K562 (cell line): ENCODE results near the gene DAP. TPM values are rescaled to one million over a fixed set of nuclear protein-coding genes. Genes with fewer than 3 reads are reported as not detected.

ENCODE experiments used
- CBX3 ChIP-seq, 2 experiments: IDR thresholded peaks; 1 replicate in 1 of 2; 2 replicates in 1 of 2; pipeline ENCODE4 v1.6.1; 2012; ENCODE audit warnings: inconsistent platforms in 2 of 2, low read length in 2 of 2, borderline replicate concordance in 1 of 2, control low read depth in 1 of 2
- CC2D1A ChIP-seq: fragments of 450-650 bp; IDR thresholded peaks from 2 replicates; pipeline ENCODE4 v1.6.1; 2017; ENCODE audit warnings: mild to moderate bottlenecking
- CHAMP1 ChIP-seq: fragments of 450-650 bp; IDR thresholded peaks from 2 replicates; pipeline ENCODE4 v1.6.1; 2016; ENCODE audit warnings: mild to moderate bottlenecking
- EP300 ChIP-seq: IDR thresholded peaks from 2 replicates; pipeline ENCODE4 v1.6.1; 2012; ENCODE audit warnings: low read length, improper control_type of control experiment
- EP400 ChIP-seq: fragments of 450-650 bp; IDR thresholded peaks from 2 replicates; pipeline ENCODE4 v1.6.1; 2017; ENCODE audit warnings: antibody characterized with exemption, mild to moderate bottlenecking, moderate library complexity
- ETV5 ChIP-seq: sonication (generic); formaldehyde crosslinking; IDR thresholded peaks from 2 replicates; pipeline ENCODE4 v1.4.0; 2020; ENCODE audit warnings: low read depth, mild to moderate bottlenecking, missing genetic modification reagents
- FOXK2 ChIP-seq, 2 experiments: fragments of 450-650 bp; IDR thresholded peaks in 1 of 2; conservative IDR thresholded peaks in 1 of 2; 2 replicates each; pipeline ENCODE4 v1.6.1; 2016; ENCODE audit warnings: low read depth in 2 of 2, mild to moderate bottlenecking in 1 of 2
- GABPB2 ChIP-seq: fragments of 250-450 bp; sonication (Bioruptor Pico); conservative IDR thresholded peaks from 2 replicates; pipeline ENCODE4 v1.5.1; 2021; ENCODE audit warnings: mild to moderate bottlenecking
- HDAC2 ChIP-seq: fragments of 450-650 bp; IDR thresholded peaks from 2 replicates; pipeline ENCODE4 v1.6.1; 2016; ENCODE audit warnings: mild to moderate bottlenecking
- HEY1 ChIP-seq: fragments of 250-450 bp; sonication (Bioruptor Pico); IDR thresholded peaks from 2 replicates; pipeline ENCODE4 v1.5.0; 2020; ENCODE audit warnings: mild to moderate bottlenecking, moderate library complexity, borderline replicate concordance
- KLF10 ChIP-seq: fragments of 250-450 bp; sonication (Bioruptor Pico); IDR thresholded peaks from 2 replicates; pipeline ENCODE4 v1.6.1; 2021; ENCODE audit warnings: matching md5 sums
- NFXL1 ChIP-seq: fragments of 450-650 bp; formaldehyde crosslinking; IDR thresholded peaks from 2 replicates; pipeline ENCODE4 v1.4.0; 2021; ENCODE audit warnings: mild to moderate bottlenecking
- POU5F1 ChIP-seq: fragments of 150-350 bp; IDR thresholded peaks from 2 replicates; pipeline ENCODE4 v1.6.1; 2014; ENCODE audit warnings: borderline replicate concordance, low read length, low read depth, mild to moderate bottlenecking; ENCODE audit not compliant: partially characterized antibody
- RNF2 ChIP-seq: sonication (generic); IDR thresholded peaks from 2 replicates; pipeline ENCODE4 v1.6.1; 2016
- SIN3B ChIP-seq: fragments of 450-650 bp; IDR thresholded peaks from 2 replicates; pipeline ENCODE4 v1.6.1; 2017; ENCODE audit warnings: low read depth, mild to moderate bottlenecking, moderate library complexity
- TBL1XR1 ChIP-seq, 2 experiments: IDR thresholded peaks; 2 replicates each; pipeline ENCODE4 v1.6.1; 2012; ENCODE audit warnings: improper control_type of control experiment in 2 of 2, low read length in 2 of 2, mild to moderate bottlenecking in 1 of 2
- TCF7L2 ChIP-seq: fragments of 150-350 bp; IDR thresholded peaks from 2 replicates; pipeline ENCODE4 v1.6.1; 2016; ENCODE audit warnings: low read depth, mild to moderate bottlenecking, low read length, moderate library complexity
- TEAD4 ChIP-seq, 2 experiments: sonication (generic) in 1 of 2; formaldehyde crosslinking in 1 of 2; IDR thresholded peaks; 2 replicates each; pipeline versions ENCODE4 v1.6.1 to v1.8.0; 2012 to 2022; ENCODE audit warnings: borderline replicate concordance in 1 of 2, inconsistent platforms in 1 of 2, low read length in 1 of 2, mild to moderate bottlenecking in 1 of 2, missing genetic modification reagents in 1 of 2
- THRAP3 ChIP-seq: fragments of 450-650 bp; IDR thresholded peaks from 2 replicates; pipeline ENCODE4 v1.6.1; 2016; ENCODE audit warnings: mild to moderate bottlenecking, inconsistent platforms, borderline replicate concordance
- TRIM24 ChIP-seq, 2 experiments: fragments of 450-650 bp; IDR thresholded peaks; 2 replicates each; pipeline ENCODE4 v1.6.1; 2016
- XRCC3 ChIP-seq: fragments of 450-650 bp; IDR thresholded peaks from 2 replicates; pipeline ENCODE4 v1.6.1; 2017; ENCODE audit warnings: mild to moderate bottlenecking, moderate library complexity
- ZFP91 ChIP-seq: sonication (generic); formaldehyde crosslinking; IDR thresholded peaks from 2 replicates; pipeline ENCODE4 v1.8.0; 2022; ENCODE audit warnings: mild to moderate bottlenecking, missing genetic modification reagents
- ZNF75A ChIP-seq: fragments of 450-650 bp; formaldehyde crosslinking; IDR thresholded peaks from 2 replicates; pipeline ENCODE4 v1.4.0; 2020; ENCODE audit warnings: mild to moderate bottlenecking
- ZNF79 ChIP-seq: fragments of 250-450 bp; sonication (Bioruptor Pico); IDR thresholded peaks from 2 replicates; pipeline ENCODE4 v1.4.0; 2020; ENCODE audit warnings: low read depth, mild to moderate bottlenecking, moderate library complexity
- polyA plus RNA-seq, 8 experiments: library from polyadenylated mRNA; depleted of rRNA in 4 of 8; stranded (reverse) in 5 of 8; unstranded in 3 of 8; fragments of >200 nt; fragmentation: Nextera tagmentation in 2 of 8; fragmentation: Illumina TruSeq in 1 of 8; extraction: Ambion mirVana in 2 of 8; extraction: Trizol in 1 of 8; gene quantifications; 2 replicates each; pipeline versions ENCODE4 v1.2.1 to v1.2.3, GENCODE V29; 2011 to 2014; ENCODE audit warnings: inconsistent platforms in 1 of 8, missing spikeins in 1 of 8
- total RNA-seq, 7 experiments: library from RNA; depleted of rRNA in 6 of 7; stranded (reverse); fragments of >200 nt in 6 of 7; fragmentation: Illumina TruSeq in 2 of 7; extraction: Trizol in 2 of 7; gene quantifications; 2 replicates each; pipeline versions ENCODE4 v1.2.1 to v1.2.3, GENCODE V29; 2011 to 2021; ENCODE audit warnings: low replicate concordance in 1 of 7
- TF ChIP-seq, protein P1 (sequence below): fragments of 250-450 bp; sonication (Bioruptor Pico); IDR thresholded peaks from 2 replicates; pipeline ENCODE4 v1.5.1; 2021; ENCODE audit warnings: mild to moderate bottlenecking

The DAP gene
- total and polyA plus RNA-seq, 9 of the 15 experiments (the other 6 are each of a cell fraction or from before 2014, with no cell fraction given), result 14.1 to 151 (median 34.5) TPM

DNA sequence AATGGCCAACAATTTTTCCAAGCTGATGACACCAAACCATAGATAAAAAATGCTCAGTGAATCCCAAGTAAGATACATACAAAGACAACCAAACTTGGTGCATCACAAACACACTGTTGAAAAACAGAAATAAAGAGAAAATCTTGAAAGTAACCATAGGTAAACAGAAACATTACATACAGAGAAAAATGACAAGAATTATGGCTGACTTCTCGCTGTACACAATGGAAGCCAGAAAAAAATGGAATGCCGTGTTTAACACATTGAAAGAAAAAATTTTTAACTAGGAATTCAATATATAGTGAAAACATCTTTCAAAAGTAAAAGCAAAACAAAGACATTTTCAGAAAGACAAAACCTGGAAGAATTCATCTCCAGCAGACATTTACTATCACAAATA is 20.6 kb downstream of the DAP start (continued):
- no peak for TF ChIP-seq ZNF79 (CRISPR knock-in tag)
- no peak for TF ChIP-seq EP300
- no peak for TF ChIP-seq HDAC2
- TF ChIP-seq ZFP91, result no peak
- no peak for TF ChIP-seq RNF2
- TF ChIP-seq KLF10 (CRISPR knock-in tag), result no peak
- peak; percentile 42 for TF ChIP-seq TEAD4 (IDR thresholded peaks at IDR 0.05; ENCODE audit: low read length)
- no peak for TF ChIP-seq TEAD4 (CRISPR knock-in tag; IDR thresholded peaks at IDR 0.05; ENCODE audit: borderline replicate concordance)
- TF ChIP-seq POU5F1, result no peak
- TF ChIP-seq TRIM24 (IDR thresholded peaks at IDR 0.05), result peak; percentile 60 to 87; a peak in 3 of 4 replicates
- TF ChIP-seq THRAP3, result 0 out of 2 replicates have a peak, but pooled peaks have one; percentile 41
- TF ChIP-seq XRCC3, result peak; percentile 82; the same call in 1 of the 2 replicates
- TF ChIP-seq SIN3B, result no peak
- TF ChIP-seq TBL1XR1 (IDR thresholded peaks at IDR 0.05; ENCODE audit: low read length in 2 of 2), result no peak
- TF ChIP-seq EP400, result peak; percentile 16; the same call in 1 of the 2 replicates
- no peak for TF ChIP-seq HEY1 (CRISPR knock-in tag)
- 0 out of 2 replicates have a peak, but pooled peaks have one; percentile 65 for TF ChIP-seq CC2D1A
- TF ChIP-seq, protein P1, sequence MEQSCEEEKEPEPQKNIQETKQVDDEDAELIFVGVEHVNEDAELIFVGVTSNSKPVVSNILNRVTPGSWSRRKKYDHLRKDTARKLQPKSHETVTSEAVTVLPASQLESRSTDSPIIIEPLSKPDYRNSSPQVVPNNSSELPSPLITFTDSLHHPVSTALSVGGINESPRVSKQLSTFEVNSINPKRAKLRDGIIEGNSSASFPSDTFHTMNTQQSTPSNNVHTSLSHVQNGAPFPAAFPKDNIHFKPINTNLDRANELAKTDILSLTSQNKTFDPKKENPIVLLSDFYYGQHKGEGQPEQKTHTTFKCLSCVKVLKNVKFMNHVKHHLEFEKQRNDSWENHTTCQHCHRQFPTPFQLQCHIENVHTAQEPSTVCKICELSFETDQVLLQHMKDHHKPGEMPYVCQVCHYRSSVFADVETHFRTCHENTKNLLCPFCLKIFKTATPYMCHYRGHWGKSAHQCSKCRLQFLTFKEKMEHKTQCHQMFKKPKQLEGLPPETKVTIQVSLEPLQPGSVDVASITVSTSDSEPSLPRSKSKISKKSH (CRISPR knock-in tag), result peak; percentile 74; the same call in 1 of the 2 replicates
- peak in 1 of 2 experiments; percentile 35; a peak in 1 of 4 replicates for TF ChIP-seq FOXK2 (conservative IDR thresholded peaks at IDR 0.05 in 1 of 2, IDR thresholded peaks at IDR 0.05 in 1 of 2; ENCODE audit: low read depth in 2 of 2)
- TF ChIP-seq GABPB2 (CRISPR knock-in tag), result no peak
- TF ChIP-seq CHAMP1, result peak; percentile 96
- TF ChIP-seq TCF7L2, result no peak
- peak in 1 of 2 experiments; percentile 99; a peak in 2 of 3 replicates for TF ChIP-seq CBX3 (IDR thresholded peaks at IDR 0.05; ENCODE audit: borderline replicate concordance in 1 of 2, low read length in 2 of 2)
- TF ChIP-seq ZNF75A (CRISPR knock-in tag), result no peak
- TF ChIP-seq ETV5, result no peak
- no peak for TF ChIP-seq NFXL1 (CRISPR knock-in tag)
